Measurements from ENCODE around the gene YLPM1.

YLPM1 gene

GRCh38 chr14:74826574-74826973, 63.5 kb downstream of the YLPM1 start:
- no peak for DNase-seq
- TF ChIP-seq CTCF (IDR thresholded peaks at IDR 0.05; ENCODE audit: low read depth, low read length), result no peak
- peaks cover 46% of the 10 kb centered on the region for H3K36me3 ChIP-seq
- no peak overlapping the region for H3K4me3 ChIP-seq (ENCODE audit: low read depth, low read length)
- H3K9me3 ChIP-seq (ENCODE audit: severe bottlenecking), result no peaks in the 10 kb centered on the region
- H3K27me3 ChIP-seq (ENCODE audit: insufficient read depth, low read depth, severe bottlenecking), result no peaks in the 10 kb centered on the region
- no peak overlapping the region for H3K27ac ChIP-seq

GRCh38 chr14:74829251-74829650, 66.1 kb downstream of the YLPM1 start:
- peaks cover 40% of the 10 kb centered on the region for H3K36me3 ChIP-seq
- no peaks in the 10 kb centered on the region for H3K27me3 ChIP-seq (ENCODE audit: insufficient read depth, low read depth, severe bottlenecking)
- no peak for DNase-seq
- no peak for TF ChIP-seq CTCF (IDR thresholded peaks at IDR 0.05; ENCODE audit: low read depth, low read length)
- no peak overlapping the region for H3K27ac ChIP-seq
- H3K9me3 ChIP-seq (ENCODE audit: severe bottlenecking), result no peaks in the 10 kb centered on the region
- no peak overlapping the region for H3K4me3 ChIP-seq (ENCODE audit: low read depth, low read length)

- H3K36me3 ChIP-seq, result peaks cover 42% of the 10 kb centered on the region
- H3K27me3 ChIP-seq (ENCODE audit: insufficient read depth, low read depth, severe bottlenecking), result no peaks in the 10 kb centered on the region
- no peak overlapping the region for H3K27ac ChIP-seq
- H3K9me3 ChIP-seq (ENCODE audit: severe bottlenecking), result no peaks in the 10 kb centered on the region
- no peak overlapping the region for H3K4me3 ChIP-seq (ENCODE audit: low read depth, low read length)
- no peak for TF ChIP-seq CTCF (IDR thresholded peaks at IDR 0.05; ENCODE audit: low read depth, low read length)
- DNase-seq, result no peak
These were observed 69.7 kb downstream of the YLPM1 start for GRCh38 chr14:74832849-74833248.

- Histone ChIP-seq H3K9me3 (ENCODE audit: severe bottlenecking) (no peaks in the 10 kb centered on the region), H3K27ac (no peak overlapping the region), H3K36me3 (peaks cover 28% of the 10 kb centered on the region), H3K27me3 (ENCODE audit: insufficient read depth, low read depth, severe bottlenecking) (no peaks in the 10 kb centered on the region), H3K4me3 (ENCODE audit: low read depth, low read length) (no peak overlapping the region)
- no peak for TF ChIP-seq CTCF (IDR thresholded peaks at IDR 0.05; ENCODE audit: low read depth, low read length)
- no peak for DNase-seq
These were observed 71.7 kb downstream of the YLPM1 start for GRCh38 chr14:74834692-74835392.

- H3K9me3 ChIP-seq (ENCODE audit: severe bottlenecking), result no peaks in the 10 kb centered on the region
- DNase-seq, result no peak
- no peak overlapping the region for H3K27ac ChIP-seq
- no peaks in the 10 kb centered on the region for H3K27me3 ChIP-seq (ENCODE audit: insufficient read depth, low read depth, severe bottlenecking)
- no peak overlapping the region for H3K4me3 ChIP-seq (ENCODE audit: low read depth, low read length)
- no peak for TF ChIP-seq CTCF (IDR thresholded peaks at IDR 0.05; ENCODE audit: low read depth, low read length)
- peaks cover 22% of the 10 kb centered on the region for H3K36me3 ChIP-seq
These were observed 72.6 kb downstream of the YLPM1 start for GRCh38 chr14:74835645-74836250.
